H1 (cell line): ENCODE data around the gene TUG1. TPM values are rescaled to one million over a fixed set of nuclear protein-coding genes. Genes with fewer than 3 reads are reported as not detected.

Experiments
- SP4 ChIP-seq: IDR thresholded peaks from 2 replicates; pipeline ENCODE4 v1.6.1; 2012; ENCODE audit warnings: low read length, inconsistent platforms
- TAF7 ChIP-seq: optimal IDR thresholded peaks from 2 replicates; pipeline ENCODE3; 2011; ENCODE audit warnings: low read depth, mild to moderate bottlenecking, inconsistent platforms, low read length, moderate library complexity, borderline replicate concordance
- YY1 ChIP-seq: IDR thresholded peaks from 2 replicates; pipeline ENCODE4 v1.6.1; 2011; ENCODE audit warnings: low read depth, mild to moderate bottlenecking, low read length
- polyA plus RNA-seq, 7 experiments: library from polyadenylated mRNA; depleted of rRNA in 3 of 7; stranded (reverse) in 5 of 7; unstranded in 2 of 7; fragments of >200 nt in 5 of 7; fragments of 200-250 nt in 2 of 7; gene quantifications; 1 replicate in 5 of 7; 2 replicates in 1 of 7; 4 replicates in 1 of 7; pipeline versions ENCODE4 v1.2.1 to v1.2.3, GENCODE V29; 2011 to 2013; ENCODE audit warnings: missing spikeins in 2 of 7, mixed read lengths in 2 of 7
- total RNA-seq: library from RNA; stranded (reverse); fragmentation: NEBNext Ultra II Directional; extraction: Animal tissue kit (Norgen Biotek cat#: 25700); gene quantifications from 2 replicates; pipeline ENCODE4 v1.2.1, GENCODE V29; 2021

TUG1 gene
- total and polyA plus RNA-seq, 2 of the 8 experiments (the other 6 are each of a cell fraction or from before 2014, with no cell fraction given), result 119 to 129 TPM

DNA sequence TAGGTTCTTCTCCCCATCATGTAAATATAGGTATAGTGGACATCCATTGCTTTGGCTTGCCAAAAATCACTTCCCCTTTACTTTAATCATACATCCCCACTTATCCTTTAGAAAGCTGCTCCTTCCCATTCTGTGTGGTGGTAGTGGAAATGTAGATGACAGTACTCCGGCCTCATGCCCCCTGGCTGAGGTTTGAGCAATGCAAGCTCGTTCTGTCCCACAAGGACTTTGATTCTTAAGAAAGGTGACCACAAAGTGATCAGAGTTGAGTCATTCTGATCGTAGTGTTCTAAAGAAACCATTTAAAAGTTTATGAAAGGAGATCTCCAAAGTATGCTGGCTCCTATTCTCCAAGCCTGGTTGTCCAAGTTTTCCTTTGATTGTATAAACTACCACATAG is 10.9 kb downstream of the TUG1 start (continued):
- TF ChIP-seq YY1 (no peak), SP4 (no peak), TAF7 (no peak)
- TF ChIP-seq, all 59 proteins: peak for 0
